Activated CD8-positive, alpha-beta memory T cell treated with anti-CD3 and anti-CD28 coated beads, Interleukin-2, amount 10 ng/mL, durations not matched to agents 7 days and 5 days (primary cell): ENCODE data around the gene PIN4. TPM values are rescaled to one million over a fixed set of nuclear protein-coding genes. Genes with fewer than 3 reads are reported as not detected.

ENCODE experiments used
- ATAC-seq: fragments of 150-1000 bp; cut with Tn5 transposase; one replicate; pipeline ENCODE4 v1.10.0; 2021; ENCODE audit warnings: moderate library complexity
- CTCF ChIA-PET: fragments of 350-600 bp; sonication (Branson Sonifier 250); formaldehyde crosslinking; loops from one replicate; lab custom pipeline; 2021; ENCODE audit warnings: antibody characterized with exemption; lab: Charles Lee
- DNase-seq: peaks from one replicate; pipeline ENCODE4 v3.0.0-alpha.2; 2020
- H3K27ac Mint-ChIP-seq: one replicate; pipeline ENCODE4 v1.8.0; 2021; ENCODE audit warnings: mild to moderate bottlenecking, mixed read lengths
- H3K27me3 Mint-ChIP-seq: one replicate; pipeline ENCODE4 v1.8.0; 2021; ENCODE audit warnings: mixed read lengths
- H3K36me3 Mint-ChIP-seq: one replicate; pipeline ENCODE4 v1.8.0; 2021; ENCODE audit warnings: mild to moderate bottlenecking, mixed read lengths
- H3K4me1 Mint-ChIP-seq: one replicate; pipeline ENCODE4 v1.8.0; 2021; ENCODE audit warnings: mixed read lengths
- H3K4me3 Mint-ChIP-seq: one replicate; pipeline ENCODE4 v1.8.0; 2021; ENCODE audit warnings: mild to moderate bottlenecking, moderate library complexity, mixed read lengths
- H3K9me3 Mint-ChIP-seq: one replicate; pipeline ENCODE4 v1.8.0; 2022; ENCODE audit warnings: low read depth, mixed read lengths
- total RNA-seq, 2 experiments: library from RNA; stranded (reverse); gene quantifications; one replicate each; pipeline ENCODE4 v1.2.3, GENCODE V29; 2021

PIN4 gene
- 10 to 100 TPM in 1 of 2 experiments, 1 to 10 TPM in 1; 8.4 to 11.0 TPM for total RNA-seq

DNA sequence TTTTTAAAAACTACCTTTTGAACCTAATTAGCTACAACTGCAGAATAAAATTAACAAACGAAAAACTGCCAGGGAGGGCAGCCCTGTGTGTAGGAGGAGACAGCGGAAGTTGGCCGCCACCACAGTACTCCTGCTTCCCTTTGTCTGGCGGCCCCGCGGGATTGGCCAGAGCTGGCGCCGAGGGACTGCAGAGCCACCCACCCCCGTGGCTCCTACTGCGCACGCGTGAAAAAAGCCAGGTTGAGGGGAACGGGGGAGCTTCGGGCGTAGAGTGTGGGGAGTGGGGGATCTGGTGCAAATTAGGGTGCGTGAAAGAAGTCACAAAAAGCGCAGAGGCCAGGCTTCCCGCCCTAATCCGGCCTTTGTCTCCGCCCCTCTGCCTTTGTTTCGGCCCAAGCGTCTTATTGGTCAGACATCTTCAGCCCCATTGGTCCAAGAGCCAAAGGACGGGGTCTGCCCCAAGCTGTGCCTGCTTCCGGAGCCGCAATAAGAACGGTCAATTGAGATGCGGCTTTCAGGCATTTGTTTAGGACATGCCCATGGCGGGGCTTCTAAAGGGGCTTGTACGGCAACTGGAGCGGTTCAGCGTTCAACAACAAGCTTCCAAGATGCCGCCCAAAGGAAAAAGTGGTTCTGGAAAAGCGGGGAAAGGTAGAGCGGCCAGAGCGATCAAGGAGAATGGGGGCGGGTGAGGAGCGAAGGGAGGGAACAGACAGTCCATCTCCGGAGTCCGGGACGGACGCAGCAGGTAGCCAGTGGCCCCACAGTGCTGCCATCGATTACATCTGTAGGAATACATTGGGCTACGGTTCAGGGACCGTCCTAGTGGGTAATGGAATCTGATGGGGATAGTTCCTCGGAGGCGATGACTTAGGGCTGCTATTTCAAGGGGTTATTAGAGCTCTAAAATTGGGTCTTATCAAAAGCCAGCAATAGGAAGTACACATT lies at the start of gene PIN4:
Gene PIN4 (plus strand): TSS at position 580 of the 948 bp plus-strand sequence. CDS start 29 bp downstream, at position 609.
- Mint-ChIP-seq H3K36me3 (peaks cover 3% of the 10 kb centered on the region), H3K9me3 (no peaks in the 10 kb centered on the region), H3K27ac (no peak within 1 kb of the TSS), H3K4me3 (no peak within 1 kb of the TSS), H3K27me3 (no peaks in the 10 kb centered on the region), H3K4me1 (peaks cover 8% of the 10 kb centered on the region)
- peak; percentile 91 for DNase-seq
- ATAC-seq: peak; percentile 96
- CTCF ChIA-PET: interaction anchor here (1.2 to 1.7 kb wide), 3 partner anchors 95 to 163 kb away, joined by 3 to 5 read pairs (median 3); partner anchors contain the start of gene RPS4X

DNA sequence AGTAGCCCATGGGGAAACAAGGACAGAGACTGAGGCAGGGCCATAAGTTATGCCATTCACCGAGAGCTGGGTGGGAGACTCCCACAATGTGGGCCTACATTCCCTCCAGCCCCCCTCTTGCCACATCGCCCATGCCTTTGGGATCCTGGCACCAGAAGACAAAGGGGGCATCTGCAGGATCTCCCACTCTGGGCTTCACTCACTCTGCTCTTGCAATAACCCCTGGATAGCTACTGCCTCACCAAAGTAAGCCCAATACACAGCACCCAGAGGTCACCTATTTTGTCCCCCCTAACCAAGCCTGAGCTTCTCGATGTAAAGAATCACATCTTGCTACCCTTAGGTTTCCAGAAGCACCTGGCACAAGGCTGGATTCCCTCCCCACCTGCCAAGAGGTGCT lies 49.1 kb upstream of the PIN4 start:
- no peak for ATAC-seq
- H3K36me3 Mint-ChIP-seq: no peaks in the 10 kb centered on the region
- DNase-seq: no peak
- H3K4me3 Mint-ChIP-seq: no peak overlapping the region
- H3K27ac Mint-ChIP-seq: no peak overlapping the region
- CTCF ChIA-PET: interaction anchor here (1.0 to 1.7 kb wide), 4 partner anchors 11 to 114 kb away, joined by 3 to 12 read pairs (median 6); no protein-coding TSS in a partner anchor
- no peaks in the 10 kb centered on the region for H3K9me3 Mint-ChIP-seq
- H3K27me3 Mint-ChIP-seq: peaks cover 65% of the 10 kb centered on the region
- H3K4me1 Mint-ChIP-seq: peaks cover 7% of the 10 kb centered on the region

DNA sequence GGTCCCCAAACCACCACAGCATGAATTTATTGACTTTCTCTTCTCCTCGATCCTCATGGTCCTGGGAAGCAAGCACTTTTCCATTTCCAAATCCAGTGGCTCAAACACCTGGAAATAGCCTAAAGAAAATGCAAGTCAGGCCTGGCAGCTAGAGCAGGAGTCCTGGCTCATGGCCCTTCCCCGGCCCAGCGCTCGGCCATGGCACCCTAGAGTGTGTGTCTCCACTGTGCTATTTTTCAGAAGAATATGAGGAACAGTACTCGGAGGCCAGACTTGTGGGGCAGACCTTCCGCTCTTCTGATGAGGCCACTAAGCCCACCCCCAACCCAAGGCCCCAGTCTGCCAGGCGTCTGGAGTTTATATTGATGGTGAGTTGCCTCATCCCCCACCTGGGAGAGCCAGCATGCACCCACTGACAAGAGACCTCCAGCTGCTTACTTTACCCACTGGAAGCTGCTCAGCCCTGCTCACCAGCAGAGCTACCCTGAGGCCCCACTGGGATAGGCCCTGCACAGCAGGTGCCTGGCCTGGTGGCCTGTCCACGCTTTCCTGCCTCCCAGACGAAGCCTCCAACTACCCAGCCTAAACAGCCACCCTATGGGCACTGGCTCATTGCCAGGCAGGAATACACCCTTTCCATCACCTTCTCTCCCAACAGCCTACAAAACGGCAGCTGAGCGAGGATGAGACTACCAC lies 47.6 kb upstream of the PIN4 start:
- no peak overlapping the region for H3K4me3 Mint-ChIP-seq
- no peaks in the 10 kb centered on the region for H3K9me3 Mint-ChIP-seq
- H3K4me1 Mint-ChIP-seq: peaks cover 5% of the 10 kb centered on the region
- no peaks in the 10 kb centered on the region for H3K36me3 Mint-ChIP-seq
- H3K27me3 Mint-ChIP-seq: peaks cover 58% of the 10 kb centered on the region
- ATAC-seq (no peak), DNase-seq (no peak)
- CTCF ChIA-PET: no interaction called here
- H3K27ac Mint-ChIP-seq: no peak overlapping the region

DNA sequence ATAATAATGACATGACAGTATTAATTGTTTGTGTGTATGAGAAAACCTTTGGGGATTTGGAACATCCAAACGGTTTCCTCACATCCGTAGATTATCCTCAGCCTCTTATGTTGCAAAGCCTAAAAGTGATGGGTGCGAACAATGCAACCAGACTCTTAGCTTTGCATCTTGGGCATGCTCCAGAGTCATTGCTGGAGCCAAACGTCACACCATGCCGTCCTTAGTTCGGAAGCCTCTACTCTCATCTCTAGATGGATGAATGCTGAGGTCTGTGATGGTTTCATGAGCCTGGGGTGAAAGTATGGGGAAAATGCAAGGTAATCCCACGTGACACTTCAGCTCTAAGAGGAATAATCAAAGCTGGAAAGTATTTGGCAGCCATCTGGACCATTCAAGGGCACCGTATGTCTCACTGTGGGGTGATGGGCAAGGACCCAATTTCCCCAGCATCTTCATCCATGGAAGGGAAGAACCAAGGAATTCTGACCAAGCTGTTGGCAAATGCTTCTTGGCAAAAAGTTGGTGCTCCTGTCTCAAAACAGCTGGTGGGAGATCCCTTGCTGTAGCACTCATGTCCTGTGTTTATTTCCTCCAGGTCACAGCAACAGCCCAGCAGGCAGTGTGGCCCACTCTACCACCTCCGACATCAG lies 43.6 kb upstream of the PIN4 start:
- CTCF ChIA-PET: no interaction called here
- no peak overlapping the region for H3K27ac Mint-ChIP-seq
- DNase-seq: no peak
- ATAC-seq: no peak
- H3K4me3 Mint-ChIP-seq: no peak overlapping the region
- peaks cover 14% of the 10 kb centered on the region for H3K4me1 Mint-ChIP-seq
- peaks cover 54% of the 10 kb centered on the region for H3K27me3 Mint-ChIP-seq
- no peaks in the 10 kb centered on the region for H3K9me3 Mint-ChIP-seq
- H3K36me3 Mint-ChIP-seq: no peaks in the 10 kb centered on the region

DNA sequence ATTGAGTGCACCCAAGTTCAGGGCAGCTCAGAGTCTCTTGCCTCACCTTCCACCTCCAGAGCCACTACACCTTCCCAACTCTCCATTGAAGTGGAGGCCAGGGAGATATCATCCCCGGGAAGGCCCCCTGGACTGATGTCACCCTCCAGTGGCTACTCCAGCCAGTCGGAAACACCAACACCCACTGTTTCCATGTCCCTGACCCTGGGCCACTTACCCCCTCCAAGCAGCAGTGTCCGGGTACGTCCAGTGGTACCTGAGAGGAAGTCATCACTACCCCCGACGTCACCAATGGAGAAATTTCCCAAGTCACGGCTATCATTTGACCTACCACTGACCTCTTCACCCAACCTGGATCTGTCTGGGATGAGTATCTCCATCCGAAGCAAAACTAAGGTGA lies 42.0 kb upstream of the PIN4 start:
- no peak for ATAC-seq
- H3K27me3 Mint-ChIP-seq: peaks cover 53% of the 10 kb centered on the region
- CTCF ChIA-PET: no interaction called here
- H3K4me1 Mint-ChIP-seq: peaks cover 29% of the 10 kb centered on the region
- H3K27ac Mint-ChIP-seq: no peak overlapping the region
- H3K9me3 Mint-ChIP-seq: no peaks in the 10 kb centered on the region
- H3K36me3 Mint-ChIP-seq: no peaks in the 10 kb centered on the region
- H3K4me3 Mint-ChIP-seq: no peak overlapping the region
- no peak for DNase-seq

DNA sequence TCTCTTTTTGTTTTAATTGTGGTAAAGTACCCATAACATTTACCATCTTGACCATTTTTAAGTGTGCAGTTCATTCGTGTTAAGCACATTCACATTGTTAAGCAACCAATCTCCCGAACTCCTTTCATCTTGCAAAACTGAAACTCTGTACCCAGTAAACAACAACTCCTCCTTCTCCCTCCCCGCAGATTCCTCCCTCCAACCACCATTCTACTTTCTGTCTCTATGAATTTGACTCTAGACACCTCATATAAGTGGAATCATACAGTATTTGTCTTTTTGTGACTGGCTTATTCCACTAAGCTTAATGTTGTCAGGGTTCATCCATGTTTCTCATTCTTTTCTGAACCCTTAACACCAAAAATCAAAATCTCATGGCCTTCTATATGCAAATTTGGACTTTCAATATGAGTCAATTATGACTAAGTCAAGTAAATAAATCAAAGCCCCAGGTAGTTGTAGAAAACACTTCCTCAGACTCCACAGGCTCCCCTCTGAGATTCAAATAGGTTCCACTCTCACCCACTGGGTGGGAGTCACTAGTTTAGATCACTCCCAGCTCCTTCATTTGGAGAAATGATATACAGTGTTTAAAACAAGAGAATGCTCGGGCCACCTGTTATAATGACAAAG lies 40.1 kb upstream of the PIN4 start:
- CTCF ChIA-PET: interaction anchor here (1.4 kb wide), 1 partner anchor 15 kb away, joined by 3 read pairs; no protein-coding TSS in a partner anchor
- no peak overlapping the region for H3K27ac Mint-ChIP-seq

DNA sequence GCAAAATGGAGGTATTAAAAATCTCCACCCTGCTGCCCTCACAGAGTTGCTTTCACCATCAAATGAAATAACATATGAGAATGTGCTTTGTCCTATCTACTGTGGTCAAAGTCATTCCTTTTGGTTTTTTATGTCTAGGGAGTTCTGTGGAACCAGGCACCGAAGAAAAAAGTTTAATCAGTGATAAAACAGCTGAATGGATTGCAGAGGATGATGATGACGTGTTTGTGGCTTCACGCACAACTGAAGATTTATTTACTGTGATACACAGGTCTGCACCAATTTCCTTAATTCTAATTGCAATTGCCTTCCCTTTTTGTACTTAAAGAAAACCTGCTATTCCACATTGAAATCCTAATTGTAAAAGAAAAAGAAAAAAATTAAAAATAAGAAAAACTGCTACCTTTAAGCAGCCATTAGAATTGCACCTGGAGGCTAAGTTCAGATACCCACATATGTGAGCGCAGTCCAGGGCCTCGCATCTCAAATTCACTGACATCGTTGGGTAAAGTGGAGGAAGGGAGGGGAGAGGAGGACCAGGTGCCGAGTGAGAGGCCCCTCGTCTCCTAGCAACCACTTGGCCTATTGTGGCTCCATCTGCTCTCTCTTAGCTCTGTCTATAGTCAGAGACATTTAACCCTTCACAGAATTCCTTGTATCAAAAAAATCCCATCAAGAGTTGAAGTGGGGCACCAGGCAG lies 39.3 kb upstream of the PIN4 start:
- ATAC-seq: no peak
- H3K4me3 Mint-ChIP-seq: no peak overlapping the region
- H3K27me3 Mint-ChIP-seq: peaks cover 60% of the 10 kb centered on the region
- CTCF ChIA-PET: interaction anchor here (1.4 kb wide), 1 partner anchor 16 kb away, joined by 3 read pairs; no protein-coding TSS in a partner anchor
- peaks cover 33% of the 10 kb centered on the region for H3K4me1 Mint-ChIP-seq
- H3K9me3 Mint-ChIP-seq: no peaks in the 10 kb centered on the region
- no peak overlapping the region for H3K27ac Mint-ChIP-seq
- no peak for DNase-seq
- no peaks in the 10 kb centered on the region for H3K36me3 Mint-ChIP-seq

More for the DNA sequence above, 40.1 kb upstream of the PIN4 start:
- Mint-ChIP-seq H3K4me3 (no peak overlapping the region), H3K36me3 (no peaks in the 10 kb centered on the region), H3K9me3 (no peaks in the 10 kb centered on the region), H3K27me3 (peaks cover 53% of the 10 kb centered on the region), H3K4me1 (peaks cover 33% of the 10 kb centered on the region)
- DNase-seq (no peak), ATAC-seq (no peak)

DNA sequence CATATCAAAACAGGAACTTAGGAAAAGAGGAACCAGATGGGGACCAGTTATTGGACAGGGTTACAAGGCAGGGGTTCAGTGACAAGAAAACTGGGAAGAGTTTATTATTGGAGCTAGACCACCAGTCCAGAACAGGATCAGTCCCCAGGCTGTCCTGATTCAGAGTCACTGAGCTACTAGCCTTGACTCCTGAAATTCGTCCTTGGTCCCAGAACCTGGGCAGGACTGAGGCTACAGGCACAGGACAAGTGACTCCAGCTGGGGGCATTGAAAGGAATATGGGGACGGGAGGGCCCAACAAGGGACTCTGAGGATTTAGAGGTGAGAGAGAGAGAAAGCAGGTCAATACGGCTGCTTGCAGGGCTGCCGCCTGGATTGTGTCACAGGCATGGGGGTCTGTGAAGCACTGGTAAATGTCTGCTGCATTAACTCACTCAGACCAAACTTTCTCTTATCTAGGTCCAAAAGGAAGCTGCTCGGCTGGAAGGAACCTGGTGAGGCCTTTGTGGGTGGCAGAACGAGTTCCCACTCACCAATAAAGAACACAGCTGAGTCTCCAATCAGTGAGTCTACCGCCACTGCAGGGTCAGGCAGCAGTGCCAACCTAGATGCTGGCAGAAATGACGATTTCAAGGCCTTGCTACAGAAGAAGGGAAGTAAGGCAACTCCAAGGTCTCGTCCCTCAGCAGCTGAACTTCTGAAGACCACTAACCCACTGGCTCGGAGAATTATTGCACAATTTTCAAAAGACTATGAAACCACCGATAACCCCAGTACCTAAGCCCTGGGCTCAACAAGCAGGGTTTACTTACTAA lies 38.6 kb upstream of the PIN4 start:
- DNase-seq: no peak
- CTCF ChIA-PET: interaction anchor here (1.2 kb wide), 1 partner anchor 10 kb away, joined by 4 read pairs; no protein-coding TSS in a partner anchor
- H3K9me3 Mint-ChIP-seq: no peaks in the 10 kb centered on the region
- H3K4me1 Mint-ChIP-seq: peaks cover 33% of the 10 kb centered on the region
- no peaks in the 10 kb centered on the region for H3K36me3 Mint-ChIP-seq
- ATAC-seq: no peak
- no peak overlapping the region for H3K4me3 Mint-ChIP-seq
- no peak overlapping the region for H3K27ac Mint-ChIP-seq
- peaks cover 65% of the 10 kb centered on the region for H3K27me3 Mint-ChIP-seq

DNA sequence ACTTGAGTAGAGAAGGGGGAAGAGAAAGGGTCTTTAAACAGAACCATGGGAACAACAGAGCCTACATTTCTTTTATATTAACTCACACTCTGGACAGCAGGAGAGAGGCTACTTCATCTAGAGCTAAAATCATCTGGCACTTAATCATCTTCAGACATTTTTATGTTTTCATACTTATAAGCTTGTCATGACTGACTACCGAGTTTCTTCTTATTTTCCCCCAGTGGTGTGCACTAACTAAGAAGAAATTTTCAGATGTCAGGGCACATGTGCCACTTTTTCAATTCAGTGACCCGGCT lies 38.0 kb upstream of the PIN4 start:
- Mint-ChIP-seq H3K27me3 (peaks cover 62% of the 10 kb centered on the region), H3K27ac (no peak overlapping the region), H3K9me3 (no peaks in the 10 kb centered on the region), H3K4me1 (peaks cover 33% of the 10 kb centered on the region), H3K36me3 (no peaks in the 10 kb centered on the region), H3K4me3 (no peak overlapping the region)
- DNase-seq (no peak), ATAC-seq (no peak)
- CTCF ChIA-PET: interaction anchor here (1.1 to 1.2 kb wide), 2 partner anchors 10 to 122 kb away, joined by 3 to 4 read pairs; no protein-coding TSS in a partner anchor

- no peaks in the 10 kb centered on the region for H3K9me3 Mint-ChIP-seq
- H3K27ac Mint-ChIP-seq: no peak overlapping the region
- peaks cover 53% of the 10 kb centered on the region for H3K27me3 Mint-ChIP-seq
- no peak for ATAC-seq
- DNase-seq: no peak
- peaks cover 33% of the 10 kb centered on the region for H3K4me1 Mint-ChIP-seq
- H3K36me3 Mint-ChIP-seq: no peaks in the 10 kb centered on the region
- CTCF ChIA-PET: no interaction called here
- H3K4me3 Mint-ChIP-seq: no peak overlapping the region
These were observed 36.4 kb upstream of the PIN4 start for GRCh38 chrX:72145181-72145580.

- ATAC-seq (no peak), DNase-seq (no peak)
- Mint-ChIP-seq H3K36me3 (no peaks in the 10 kb centered on the region), H3K9me3 (no peaks in the 10 kb centered on the region), H3K4me1 (peaks cover 27% of the 10 kb centered on the region), H3K27ac (no peak overlapping the region), H3K27me3 (peaks cover 49% of the 10 kb centered on the region), H3K4me3 (no peak overlapping the region)
- CTCF ChIA-PET: no interaction called here
These were observed 35.0 kb upstream of the PIN4 start for GRCh38 chrX:72146527-72146926.

DNA sequence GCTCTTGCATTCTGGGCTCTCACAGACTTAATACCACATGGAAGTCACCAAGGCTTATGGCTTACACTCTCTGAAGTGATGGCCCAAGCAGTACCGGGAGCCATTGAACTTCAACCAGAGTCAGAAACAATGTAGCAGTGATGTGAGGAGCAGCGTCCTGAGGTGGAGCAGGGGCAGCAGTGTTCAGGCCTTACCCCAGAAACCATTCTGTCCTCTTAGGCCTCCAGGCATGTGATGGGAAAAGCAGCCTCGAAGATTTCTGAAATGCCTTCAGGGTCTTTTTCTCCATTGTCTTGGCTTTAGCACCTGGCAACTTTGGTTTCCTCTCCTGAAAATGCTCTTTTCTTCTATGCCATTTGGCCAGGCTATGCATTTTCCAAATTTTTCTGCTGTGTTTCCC lies 22.8 kb upstream of the PIN4 start:
- H3K36me3 Mint-ChIP-seq: no peaks in the 10 kb centered on the region
- H3K9me3 Mint-ChIP-seq: no peaks in the 10 kb centered on the region
- DNase-seq: no peak
- CTCF ChIA-PET: no interaction called here
- no peak for ATAC-seq
- peaks cover 17% of the 10 kb centered on the region for H3K27me3 Mint-ChIP-seq
- H3K4me1 Mint-ChIP-seq: no peaks in the 10 kb centered on the region
- H3K4me3 Mint-ChIP-seq: no peak overlapping the region
- no peak overlapping the region for H3K27ac Mint-ChIP-seq
